GM21723 (cell line): ENCODE results near the gene C2CD2.

Experiments used
- ATAC-seq: cut with Tn5 transposase; IDR thresholded peaks from one replicate; pipeline ENCODE4 v1.9.1; 2021; ENCODE audit warnings: mild to moderate bottlenecking, moderate library complexity; ENCODE audit not compliant: unreplicated experiment

Gene C2CD2

GRCh38 chr21:41848958-41849580, 104.7 kb downstream of the C2CD2 start:
- no peak for ATAC-seq

GRCh38 chr21:41848533-41848932, 105.3 kb downstream of the C2CD2 start:
- ATAC-seq = no peak

- no peak for ATAC-seq
Observed at GRCh38 chr21:41847066-41847804, 106.6 kb downstream of the C2CD2 start.

GRCh38 chr21:41846536-41846935, 107.3 kb downstream of the C2CD2 start:
- no peak for ATAC-seq

- no peak for ATAC-seq
Observed at GRCh38 chr21:41846033-41846317, 107.8 kb downstream of the C2CD2 start.

GRCh38 chr21:41845310-41846032, 108.3 kb downstream of the C2CD2 start:
- ATAC-seq = no peak

GRCh38 chr21:41843584-41843983, 110.2 kb downstream of the C2CD2 start:
- no peak for ATAC-seq

- ATAC-seq = no peak
Observed at GRCh38 chr21:41840880-41841279, 112.9 kb downstream of the C2CD2 start.

- no peak for ATAC-seq
Observed at GRCh38 chr21:41839387-41840000, 114.3 kb downstream of the C2CD2 start.

GRCh38 chr21:41837756-41838297, 116.0 kb downstream of the C2CD2 start:
- no peak for ATAC-seq

GRCh38 chr21:41836166-41837015, 117.4 kb downstream of the C2CD2 start:
- no peak for ATAC-seq

GRCh38 chr21:41835711-41836154, 118.1 kb downstream of the C2CD2 start:
- no peak for ATAC-seq
